GM19455 (cell line): ENCODE measurements around the gene SCLY.
A peak's percentile ranks its signal among the peaks of the same experiment; 100 is the strongest.
"Not testable (repeated sequence)": the region's sequence is repeated elsewhere in the genome, so short reads cannot be mapped to it uniquely, and the experiment has no call there.

Experiments used
- ATAC-seq: cut with Tn5 transposase; IDR thresholded peaks from one replicate; pipeline ENCODE4 v1.9.1; 2021; ENCODE audit not compliant: unreplicated experiment

SCLY gene, protein sequence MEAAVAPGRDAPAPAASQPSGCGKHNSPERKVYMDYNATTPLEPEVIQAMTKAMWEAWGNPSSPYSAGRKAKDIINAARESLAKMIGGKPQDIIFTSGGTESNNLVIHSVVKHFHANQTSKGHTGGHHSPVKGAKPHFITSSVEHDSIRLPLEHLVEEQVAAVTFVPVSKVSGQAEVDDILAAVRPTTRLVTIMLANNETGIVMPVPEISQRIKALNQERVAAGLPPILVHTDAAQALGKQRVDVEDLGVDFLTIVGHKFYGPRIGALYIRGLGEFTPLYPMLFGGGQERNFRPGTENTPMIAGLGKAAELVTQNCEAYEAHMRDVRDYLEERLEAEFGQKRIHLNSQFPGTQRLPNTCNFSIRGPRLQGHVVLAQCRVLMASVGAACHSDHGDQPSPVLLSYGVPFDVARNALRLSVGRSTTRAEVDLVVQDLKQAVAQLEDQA

DNA sequence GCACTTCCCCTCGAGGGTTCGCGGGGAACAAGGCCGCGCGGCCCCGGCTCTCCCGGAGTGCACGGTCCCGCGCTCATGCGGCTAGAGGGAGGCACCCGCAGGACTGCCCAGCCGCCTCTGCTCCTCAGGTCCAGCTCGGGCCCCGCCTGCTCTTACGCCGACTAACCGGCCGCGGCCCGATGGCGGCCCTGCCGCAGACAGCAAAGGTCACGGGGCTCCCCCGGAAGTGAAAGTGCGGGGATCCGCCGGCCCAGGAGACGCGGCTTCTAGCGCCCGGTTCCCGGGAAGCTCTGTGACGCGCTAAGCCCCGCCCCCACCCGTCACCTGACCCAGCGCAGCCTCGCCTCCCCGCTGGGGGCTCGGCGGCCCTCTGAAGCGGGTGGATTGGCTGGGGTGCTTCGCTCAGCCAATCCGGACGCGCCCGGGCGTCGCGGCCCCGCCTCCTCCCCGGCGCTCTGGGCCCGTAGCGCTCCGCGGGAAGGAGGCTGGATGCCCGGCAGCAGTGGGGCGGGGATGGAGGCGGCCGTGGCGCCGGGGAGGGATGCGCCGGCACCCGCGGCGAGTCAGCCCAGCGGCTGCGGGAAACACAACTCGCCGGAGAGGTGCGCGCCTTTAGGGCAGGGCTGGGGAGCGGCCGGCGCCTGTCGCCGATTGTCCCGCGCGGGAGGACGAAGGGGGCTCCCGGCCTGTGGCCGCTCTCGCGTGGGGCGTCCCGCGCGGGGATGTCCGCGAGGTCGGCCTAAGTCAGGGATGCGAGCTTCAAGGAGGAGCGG lies at the start of gene SCLY:
Gene SCLY (plus strand): TSS at position 460 of the 773 bp plus-strand sequence. CDS start 54 bp downstream, at position 514.
- ATAC-seq, result peak; percentile 94

- no peak for ATAC-seq
Observed at GRCh38 chr2:238013806-238014205, 47.0 kb upstream of the SCLY start.

GRCh38 chr2:238015705-238016104 lies 45.1 kb upstream of the SCLY start:
- no peak for ATAC-seq

GRCh38 chr2:238016526-238016925 lies 44.3 kb upstream of the SCLY start:
- ATAC-seq, result no peak

- no peak for ATAC-seq
Observed at GRCh38 chr2:238019962-238020361, 40.8 kb upstream of the SCLY start.

DNA sequence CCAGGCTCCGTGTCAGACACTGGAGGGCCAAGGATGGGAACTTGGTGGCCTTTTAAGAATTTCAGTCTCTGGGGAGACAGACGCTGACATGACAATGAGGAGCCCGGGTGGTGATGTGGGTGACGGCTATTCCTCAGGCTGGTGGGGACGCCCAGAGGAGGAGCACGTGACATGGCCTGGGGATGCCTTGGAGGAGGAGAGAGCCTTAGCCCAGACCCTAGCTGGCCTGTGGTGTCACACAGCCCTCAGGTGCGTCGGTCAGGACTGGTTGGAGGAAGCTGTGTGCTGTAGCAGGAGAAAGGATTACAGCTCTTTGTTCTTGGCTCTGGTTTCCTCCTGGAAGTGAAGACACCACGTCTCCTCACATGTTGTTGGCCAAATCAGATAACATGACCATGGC lies 40.0 kb upstream of the SCLY start:
- ATAC-seq, result no peak

- no peak for ATAC-seq
Observed at GRCh38 chr2:238021327-238021726, 39.5 kb upstream of the SCLY start.

DNA sequence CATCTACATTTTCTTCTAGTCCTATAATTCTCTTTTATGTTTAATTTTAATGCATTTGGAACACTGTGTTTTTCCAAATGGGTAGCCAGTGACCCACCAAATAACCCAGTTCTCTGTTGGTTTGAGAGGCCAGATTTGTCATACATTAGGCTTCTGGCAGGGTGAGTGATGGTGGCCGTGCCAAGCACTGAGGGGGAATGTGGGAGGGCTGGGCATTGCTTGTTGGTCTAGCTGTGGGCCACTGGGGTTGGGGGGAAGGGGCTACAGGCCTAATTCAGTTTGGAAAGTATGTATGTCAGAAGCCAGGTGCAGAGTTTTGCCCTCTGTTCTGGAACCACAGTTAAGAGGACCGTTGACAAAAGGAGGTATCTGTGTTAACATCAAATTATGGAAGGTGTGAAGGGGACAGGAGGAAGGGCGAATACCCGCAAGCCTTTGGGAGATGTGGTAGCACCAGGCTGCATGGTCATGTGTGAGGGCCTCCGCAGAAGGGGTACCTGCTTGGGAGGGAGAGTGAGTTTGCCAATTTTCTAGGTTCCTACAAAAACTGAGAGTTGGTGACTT lies 38.1 kb upstream of the SCLY start:
- no peak for ATAC-seq

DNA sequence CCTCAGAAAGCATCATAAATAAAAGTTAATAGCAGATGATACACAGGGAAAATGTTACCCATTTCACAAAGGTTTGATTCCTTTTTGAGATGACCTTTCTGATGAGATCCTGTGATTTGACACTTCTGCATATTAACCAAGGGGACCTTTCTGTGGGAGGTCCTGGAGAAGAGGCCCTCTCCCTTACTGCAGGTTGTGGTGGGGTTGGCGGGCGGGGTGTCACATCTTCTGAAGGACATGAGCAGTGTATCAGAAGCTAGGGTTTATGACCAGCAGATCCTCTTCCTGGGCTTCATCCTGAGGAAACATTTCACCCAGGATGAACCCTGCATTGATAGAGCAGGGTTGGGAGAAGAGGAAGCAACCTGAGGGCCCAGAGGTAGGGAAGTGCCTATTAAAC lies 37.2 kb upstream of the SCLY start:
- no peak for ATAC-seq

DNA sequence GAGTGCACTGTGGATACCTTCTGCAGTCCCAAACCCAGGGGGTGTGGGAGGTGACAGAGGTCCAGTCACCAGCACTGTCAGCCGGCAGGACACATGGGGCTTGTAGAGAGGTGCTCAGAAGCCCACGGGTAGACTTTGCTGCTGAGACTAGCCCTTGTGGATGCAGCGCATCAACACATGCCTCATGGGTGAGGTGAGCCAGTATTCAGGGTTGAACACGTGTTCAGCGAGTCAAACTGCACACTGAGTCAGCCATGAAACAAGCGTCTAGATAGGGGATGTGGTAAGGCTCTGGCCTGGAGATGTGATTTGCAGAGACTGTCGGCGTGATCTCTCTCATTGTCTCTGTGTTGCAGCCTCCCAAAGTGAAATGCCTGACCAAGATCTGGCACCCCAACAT lies 35.8 kb upstream of the SCLY start:
- ATAC-seq, result no peak

- no peak for ATAC-seq
Observed at GRCh38 chr2:238025741-238026360, 35.0 kb upstream of the SCLY start.

GRCh38 chr2:238027058-238027457 lies 33.7 kb upstream of the SCLY start:
- ATAC-seq, result no peak

GRCh38 chr2:238027591-238028415 lies 33.0 kb upstream of the SCLY start:
- no peak for ATAC-seq

DNA sequence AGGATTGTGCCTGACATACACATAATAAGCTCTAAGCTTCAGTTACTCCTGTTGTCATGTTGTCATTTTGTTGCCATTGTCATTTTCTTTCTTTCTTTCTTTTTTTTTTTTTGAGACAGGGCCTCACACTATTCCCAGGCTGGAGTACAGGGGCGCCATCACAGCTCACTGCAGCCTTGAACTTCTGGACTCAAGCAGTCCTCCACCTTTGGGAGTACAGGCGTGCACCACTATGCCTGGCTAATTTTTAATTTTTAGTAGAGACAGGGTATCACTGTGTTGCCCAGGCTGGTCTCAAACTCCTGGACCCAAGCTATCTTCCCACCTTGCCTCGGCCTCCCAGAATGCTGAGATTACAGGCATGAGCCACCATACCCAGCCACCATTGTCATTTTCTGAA lies 30.9 kb upstream of the SCLY start:
- ATAC-seq, result no peak

GRCh38 chr2:238030422-238031155 lies 30.2 kb upstream of the SCLY start:
- no peak for ATAC-seq

- ATAC-seq, result no peak
Observed at GRCh38 chr2:238031751-238032150, 29.1 kb upstream of the SCLY start.

DNA sequence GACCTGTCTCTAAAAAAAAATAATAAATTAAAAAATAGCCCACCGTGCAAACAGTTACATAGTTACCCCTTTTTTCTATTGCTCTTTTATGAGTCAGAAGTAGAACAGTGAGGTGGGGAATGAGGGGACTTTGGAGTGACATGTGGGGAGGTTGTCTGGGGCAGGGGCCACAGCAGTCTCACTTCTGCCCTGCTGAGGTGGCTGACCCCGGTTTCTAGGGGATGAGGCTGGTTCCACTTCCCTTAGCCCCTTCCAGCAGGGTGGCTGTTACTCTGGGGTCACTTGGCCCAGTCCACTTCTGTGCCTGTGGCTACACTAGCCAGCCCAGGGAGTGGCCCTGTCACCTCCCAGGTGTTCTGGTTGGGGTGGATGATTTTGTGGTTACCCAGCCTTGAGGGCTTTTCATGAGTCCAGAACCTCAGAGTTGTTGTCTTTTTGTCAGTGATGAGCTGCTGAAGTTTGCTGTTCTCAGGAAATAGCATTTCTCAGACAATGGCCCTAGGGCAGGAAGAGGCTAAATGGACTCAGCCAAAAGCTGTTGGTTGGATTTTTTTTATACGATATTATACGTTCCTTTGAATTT lies 28.0 kb upstream of the SCLY start:
- no peak for ATAC-seq

DNA sequence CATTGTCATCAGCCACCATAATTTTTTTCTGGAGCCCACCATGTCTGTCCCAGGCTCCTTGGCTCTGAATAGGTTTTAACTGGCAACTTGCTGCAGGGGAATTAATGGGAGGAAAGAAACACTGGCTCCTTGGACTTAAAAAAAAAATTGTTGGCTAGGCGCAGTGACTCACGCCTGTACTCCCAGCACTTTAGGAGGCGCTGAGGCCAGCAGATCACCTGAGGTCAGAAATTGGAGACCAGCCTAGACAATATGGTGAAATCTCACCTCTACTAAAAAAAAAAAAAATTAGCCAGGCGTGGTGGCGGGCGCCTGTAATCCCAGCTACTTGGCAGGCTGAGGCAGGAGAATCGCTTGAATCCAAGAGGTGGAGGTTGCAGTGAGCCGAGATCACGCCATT lies 26.8 kb upstream of the SCLY start:
- ATAC-seq, result not testable (repeated sequence)

GRCh38 chr2:238038203-238038602 lies 22.6 kb upstream of the SCLY start:
- no peak for ATAC-seq

GRCh38 chr2:238039151-238039550 lies 21.6 kb upstream of the SCLY start:
- ATAC-seq, result no peak
